ENCODE measurements around the gene IRF2.

IRF2 gene

DNA sequence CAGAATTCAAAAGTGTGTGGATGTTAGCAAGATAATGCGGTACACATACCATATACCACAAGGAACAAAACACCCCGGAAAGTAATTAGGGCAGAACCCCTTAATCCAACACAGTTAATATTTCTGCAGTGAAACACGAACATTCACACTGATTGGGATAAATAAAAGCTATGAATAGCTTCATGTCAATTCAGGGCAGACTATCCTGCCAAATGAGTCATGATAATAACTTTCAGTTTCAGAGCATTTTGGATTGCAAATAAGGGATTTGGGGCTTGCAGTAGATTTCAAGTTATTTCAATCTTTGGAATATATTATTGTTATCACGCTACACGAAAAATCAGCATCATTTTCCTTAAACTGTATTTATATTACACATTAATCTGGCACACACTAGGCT is 24.3 kb downstream of the IRF2 start:
- no peak for DNase-seq

DNA sequence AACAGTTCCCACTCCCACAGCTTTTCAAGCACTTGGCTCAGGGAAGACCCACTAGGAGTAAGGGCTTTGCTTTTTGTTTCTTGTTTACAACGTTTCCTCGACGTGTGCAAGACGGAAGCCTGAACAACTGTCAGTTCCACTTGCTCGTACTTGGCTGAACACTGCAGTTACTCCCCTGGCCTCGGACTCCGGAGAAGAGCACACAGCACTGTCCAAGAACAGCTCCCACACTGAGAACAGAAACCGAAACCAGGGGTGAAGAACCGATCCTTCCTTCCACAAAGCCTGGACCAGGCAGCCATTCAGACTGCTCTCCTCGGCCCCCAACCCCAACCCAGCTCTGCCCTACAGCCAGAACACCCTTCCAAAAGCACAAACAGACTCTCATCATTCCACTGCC is 25.5 kb downstream of the IRF2 start:
- DNase-seq, result no peak

DNA sequence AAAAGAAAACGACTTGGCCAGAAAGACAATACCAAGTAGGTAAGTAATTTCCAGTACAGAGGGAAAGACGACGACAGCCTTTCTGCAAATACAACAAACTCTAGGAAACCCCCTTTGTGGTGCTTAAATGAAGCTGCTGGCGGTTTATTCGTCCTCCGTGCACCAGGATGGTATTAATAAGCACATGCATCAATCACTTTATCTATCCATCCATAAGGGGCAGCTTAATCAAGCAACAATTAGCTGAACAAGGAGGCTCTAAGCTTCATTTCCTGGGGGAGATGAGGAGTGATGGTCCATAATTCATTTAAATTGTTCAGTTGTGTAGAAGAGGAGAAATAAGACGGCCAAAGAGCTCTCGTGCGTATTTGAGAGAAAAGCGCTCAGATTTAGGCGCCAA is 26.2 kb downstream of the IRF2 start:
- DNase-seq, result no peak

DNA sequence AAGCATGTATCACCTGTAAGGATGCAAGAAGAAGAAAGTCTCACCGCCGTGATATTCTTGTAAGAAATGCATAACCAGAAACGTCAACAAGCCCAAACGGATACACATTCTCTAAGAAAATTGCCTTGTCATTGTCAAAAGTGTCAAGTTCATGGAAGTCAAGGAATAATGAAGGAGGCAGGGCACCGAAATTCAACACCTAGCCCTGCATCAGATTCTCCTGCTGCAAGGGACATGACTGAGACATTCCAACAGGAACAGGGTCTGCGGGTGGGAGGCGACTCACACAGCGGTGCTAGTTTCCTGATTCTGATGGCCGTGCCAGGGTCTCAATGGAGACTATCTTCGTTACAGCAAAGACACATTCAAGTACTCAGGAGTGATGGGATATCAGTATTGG is 26.7 kb downstream of the IRF2 start:
- DNase-seq, result no peak

DNA sequence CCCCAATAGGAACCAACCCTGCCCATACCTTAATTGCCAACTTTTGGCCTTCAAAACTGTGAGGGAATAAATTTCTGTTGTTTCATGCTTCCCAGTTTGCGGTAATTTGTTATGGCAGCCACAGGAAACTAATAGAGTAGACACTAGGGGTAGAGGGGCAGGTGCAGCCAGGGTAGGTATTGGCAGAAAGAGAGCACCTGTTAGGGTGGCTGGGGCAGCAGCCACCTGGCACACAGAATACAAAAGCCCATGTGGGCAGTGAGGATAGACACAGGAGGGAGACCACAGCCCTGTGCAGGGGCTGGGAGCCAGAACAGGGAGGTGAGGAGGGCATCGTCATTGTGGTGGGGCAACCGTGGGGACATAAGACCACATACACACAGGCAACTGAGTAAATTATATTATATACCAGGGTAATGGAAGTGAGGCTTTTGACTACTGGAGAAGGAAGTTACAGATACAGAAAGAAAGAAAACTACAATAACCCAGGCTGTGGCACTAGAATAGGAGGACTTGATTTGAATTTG is 28.2 kb downstream of the IRF2 start:
- no peak for DNase-seq

DNA sequence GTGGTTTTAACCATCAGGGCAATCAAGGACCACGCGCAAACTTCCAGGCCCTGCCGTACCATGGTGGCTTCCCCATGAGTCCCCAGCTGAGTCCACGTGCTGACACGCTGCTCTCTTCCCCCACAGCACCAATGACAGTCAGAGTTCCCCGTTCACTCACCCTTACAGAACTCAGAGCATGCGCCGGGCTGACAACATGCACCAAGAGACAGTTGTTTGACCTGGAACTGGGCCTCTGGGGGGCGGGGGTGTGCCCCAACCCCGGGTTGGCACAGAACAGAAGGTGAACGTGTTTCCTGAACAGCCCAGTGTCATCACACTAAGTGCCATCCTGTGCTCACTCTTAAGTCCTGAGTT is 29.4 kb downstream of the IRF2 start:
- DNase-seq, result no peak

DNA sequence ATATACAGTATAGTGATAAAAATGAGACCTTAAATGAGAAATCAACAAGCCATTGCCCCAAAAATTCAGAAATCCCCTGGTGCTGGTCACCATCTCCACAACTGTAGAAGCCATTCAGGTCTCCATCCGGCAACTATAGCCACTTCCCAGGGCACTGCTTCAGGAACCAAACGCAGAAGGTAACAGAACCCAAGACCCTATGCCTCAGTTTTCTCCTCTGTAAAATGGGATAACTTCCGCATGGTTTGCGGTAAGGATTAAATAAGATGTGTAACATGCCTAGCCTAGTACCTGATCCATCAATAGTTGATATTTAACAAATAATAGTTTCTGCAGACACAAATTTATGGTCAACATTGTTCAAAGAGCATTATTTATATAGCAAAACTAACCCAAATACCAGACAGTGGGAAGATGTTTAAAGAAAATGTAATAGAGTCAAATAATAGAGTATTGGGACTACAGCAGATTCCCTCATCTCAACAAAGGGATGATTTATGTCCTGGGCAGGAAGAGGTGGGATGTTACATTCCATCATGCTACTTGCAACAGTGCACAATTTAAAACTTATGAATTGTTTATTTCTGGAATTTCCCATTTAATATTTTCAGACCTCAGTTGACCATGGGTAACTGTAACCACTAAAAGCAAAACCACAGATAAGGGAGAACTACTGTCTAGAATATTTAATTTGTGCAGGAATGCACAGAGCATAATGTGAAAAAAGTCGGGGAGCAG is 30.0 kb downstream of the IRF2 start:
- no peak for DNase-seq

DNA sequence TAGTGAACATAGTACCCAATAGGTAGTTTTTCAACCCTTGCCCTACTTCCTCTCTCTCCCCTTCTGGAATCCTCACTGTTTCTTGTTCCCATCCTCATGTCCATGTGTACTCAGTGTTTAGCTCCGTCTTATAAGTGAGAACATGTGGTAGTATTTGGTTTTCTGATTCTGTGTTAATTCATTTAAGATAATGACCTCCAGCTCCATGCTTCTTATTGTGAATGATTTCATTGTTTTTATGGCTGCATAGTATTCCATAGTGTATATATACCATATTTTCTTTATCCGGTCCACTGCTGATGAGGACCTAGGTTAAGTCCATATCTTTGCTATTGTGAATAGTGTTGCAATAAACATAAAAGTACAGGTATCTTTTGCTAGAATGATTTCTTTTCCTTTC is 31.0 kb downstream of the IRF2 start:
- no peak for DNase-seq

DNA sequence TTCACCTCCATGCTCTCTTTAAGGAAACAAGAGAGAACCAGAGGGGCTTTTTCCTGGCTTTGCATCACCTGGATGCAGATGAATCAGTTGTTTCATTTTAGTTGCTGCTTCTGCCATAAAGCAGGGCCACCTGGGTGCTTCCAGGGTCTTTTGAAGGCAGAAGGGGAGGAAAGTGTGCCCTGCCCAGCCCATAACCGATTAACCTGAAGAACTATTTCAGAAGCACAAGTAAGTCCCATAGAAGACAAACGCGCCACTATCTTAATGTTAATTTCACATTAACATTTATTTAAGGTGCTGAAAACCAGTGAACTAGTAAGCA is 32.1 kb downstream of the IRF2 start:
- DNase-seq, result no peak

DNA sequence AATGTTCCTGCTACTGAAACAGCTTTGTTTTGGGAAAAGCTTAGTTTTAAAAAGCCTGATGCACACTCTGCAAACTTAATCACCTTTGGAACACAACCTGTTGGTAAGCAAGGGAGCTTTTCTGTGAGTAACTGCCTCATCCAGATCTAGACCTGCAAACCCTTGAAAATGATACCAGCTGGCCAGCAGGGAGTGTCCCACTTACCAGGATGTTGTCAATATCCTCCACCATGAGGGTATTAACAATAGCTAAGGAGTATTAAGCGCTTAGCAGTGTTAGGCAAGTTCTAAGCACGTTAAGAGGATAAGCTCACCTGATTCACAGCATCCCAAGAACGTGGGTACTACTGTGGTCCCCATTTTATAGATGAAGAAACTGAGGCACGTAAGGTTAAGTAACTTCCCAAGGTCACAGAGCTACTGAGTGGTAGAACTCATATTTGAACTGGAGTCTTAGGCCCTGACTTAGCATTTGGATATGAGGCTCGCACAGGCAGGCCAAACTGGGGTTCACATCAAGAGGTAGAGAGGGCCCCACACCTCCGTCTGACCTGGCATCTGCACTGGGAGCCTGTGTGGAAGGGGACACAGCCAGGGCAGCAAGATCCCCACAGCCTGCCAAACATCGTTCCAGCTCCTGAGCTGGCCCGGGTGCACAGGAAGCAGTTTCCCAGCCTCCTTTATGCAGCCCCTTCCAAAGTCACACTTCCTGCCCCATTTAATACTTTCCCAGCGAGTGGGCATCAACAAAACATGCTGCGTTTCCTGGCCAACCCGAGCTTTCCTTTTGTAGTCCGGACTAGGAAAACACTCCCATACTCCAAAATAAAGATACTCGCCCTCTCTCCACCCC is 32.7 kb downstream of the IRF2 start:
- no peak for DNase-seq

DNA sequence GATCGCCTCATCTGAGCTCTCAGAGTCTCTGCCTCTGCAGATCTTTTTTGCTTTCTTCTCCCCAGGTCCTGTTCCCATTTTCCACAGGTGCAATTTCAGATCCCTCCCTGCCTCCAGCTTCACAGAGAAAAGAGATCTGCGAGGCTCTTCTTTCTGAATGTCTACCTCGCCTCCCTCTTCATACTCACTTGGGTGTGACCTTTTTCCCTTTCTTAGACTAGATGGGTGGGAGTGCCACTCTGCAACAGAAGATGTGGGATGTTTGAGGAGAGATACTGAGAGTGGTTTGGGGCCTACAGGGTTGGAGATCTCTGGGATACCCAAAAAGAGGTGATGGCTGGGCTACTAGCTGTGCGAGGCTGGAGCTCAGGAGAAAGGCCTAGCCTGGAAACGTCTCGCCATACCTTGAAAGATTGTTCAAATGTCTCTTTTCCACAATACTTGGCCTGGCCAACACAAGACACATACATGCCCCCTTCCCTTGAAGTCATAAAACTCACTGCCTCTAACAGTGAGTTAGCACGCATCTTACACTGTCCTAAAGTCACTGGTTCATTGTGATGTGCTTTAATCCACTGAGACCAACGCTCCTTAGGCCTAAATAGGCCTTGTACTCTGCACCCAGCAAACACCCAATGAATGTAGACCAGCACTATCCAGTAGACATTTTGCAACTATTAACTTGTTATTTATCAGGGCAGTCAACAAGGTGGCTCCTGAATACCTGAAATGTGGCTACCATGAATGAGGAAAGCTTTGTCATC is 33.6 kb downstream of the IRF2 start:
- DNase-seq, result no peak

DNA sequence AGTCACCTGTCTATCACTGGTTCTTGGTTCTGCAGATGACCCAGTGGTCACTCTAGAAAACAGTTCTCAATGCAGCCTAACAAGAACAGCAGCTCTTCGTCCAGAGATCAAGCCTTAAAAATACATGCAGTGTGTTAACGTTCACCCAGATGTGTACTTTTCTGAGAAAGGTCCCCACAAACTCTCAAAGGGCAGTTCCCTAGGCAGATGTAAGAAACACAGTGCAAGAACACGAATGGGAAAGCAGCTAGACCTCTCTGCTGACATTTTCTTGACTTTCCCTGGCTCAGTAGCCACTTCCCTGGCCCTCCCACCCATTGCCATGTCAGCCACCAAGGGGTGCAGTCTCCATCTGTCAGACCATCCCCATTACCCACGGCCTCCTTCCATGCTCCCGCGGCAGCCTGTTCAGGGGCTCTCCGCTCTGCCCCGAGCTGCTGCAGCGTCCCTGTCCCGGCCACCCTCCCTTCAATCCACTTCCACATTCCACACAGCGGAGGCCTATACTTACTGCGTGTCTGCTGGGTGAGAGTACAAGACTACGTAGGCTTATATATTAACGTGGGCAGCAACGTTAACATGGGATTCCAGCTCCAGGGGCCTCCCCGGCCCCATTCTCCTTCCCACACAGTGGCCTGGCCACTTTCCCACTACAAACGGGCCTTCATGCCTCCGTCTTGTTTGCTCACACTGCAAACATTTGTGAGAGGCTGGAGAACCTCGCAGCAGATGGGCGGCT is 34.3 kb downstream of the IRF2 start:
- DNase-seq, result no peak

DNA sequence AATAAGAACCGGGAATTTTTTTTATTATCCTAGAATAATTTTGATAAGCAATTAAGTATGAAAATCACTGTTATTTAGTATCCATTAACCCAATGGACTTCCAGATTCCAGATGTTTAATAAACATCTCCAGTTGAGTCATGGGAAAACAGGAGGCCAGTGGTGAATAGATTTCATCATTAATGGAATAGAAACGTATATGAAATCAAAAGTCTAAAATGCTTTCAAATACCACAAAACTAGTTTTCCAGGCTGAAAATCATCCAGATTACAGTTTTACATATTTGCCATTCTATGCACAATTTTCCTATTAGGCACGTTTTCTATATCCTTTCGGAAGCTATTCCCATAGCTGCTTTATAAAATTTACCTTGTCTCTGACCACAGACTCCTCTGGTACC is 35.0 kb downstream of the IRF2 start:
- no peak for DNase-seq

DNA sequence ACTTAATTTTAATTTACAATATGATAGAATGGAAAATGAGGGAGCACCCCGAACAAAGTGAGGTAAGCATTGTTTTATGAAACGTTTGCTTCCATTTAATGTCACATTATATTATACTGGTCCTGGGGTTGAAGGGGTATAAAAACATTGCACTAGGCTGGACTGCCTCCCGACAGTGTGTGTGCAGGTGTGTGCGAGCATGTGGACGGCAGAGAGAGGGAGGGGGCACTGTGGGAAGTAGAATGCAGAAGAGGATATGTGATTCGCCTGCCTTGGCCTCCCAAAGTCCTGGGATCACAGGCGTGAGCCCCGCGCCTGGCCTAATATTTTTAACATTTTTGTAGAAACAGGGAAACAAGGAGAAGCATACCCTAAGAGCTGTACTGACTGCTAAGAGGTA is 36.0 kb downstream of the IRF2 start:
- no peak for DNase-seq

DNA sequence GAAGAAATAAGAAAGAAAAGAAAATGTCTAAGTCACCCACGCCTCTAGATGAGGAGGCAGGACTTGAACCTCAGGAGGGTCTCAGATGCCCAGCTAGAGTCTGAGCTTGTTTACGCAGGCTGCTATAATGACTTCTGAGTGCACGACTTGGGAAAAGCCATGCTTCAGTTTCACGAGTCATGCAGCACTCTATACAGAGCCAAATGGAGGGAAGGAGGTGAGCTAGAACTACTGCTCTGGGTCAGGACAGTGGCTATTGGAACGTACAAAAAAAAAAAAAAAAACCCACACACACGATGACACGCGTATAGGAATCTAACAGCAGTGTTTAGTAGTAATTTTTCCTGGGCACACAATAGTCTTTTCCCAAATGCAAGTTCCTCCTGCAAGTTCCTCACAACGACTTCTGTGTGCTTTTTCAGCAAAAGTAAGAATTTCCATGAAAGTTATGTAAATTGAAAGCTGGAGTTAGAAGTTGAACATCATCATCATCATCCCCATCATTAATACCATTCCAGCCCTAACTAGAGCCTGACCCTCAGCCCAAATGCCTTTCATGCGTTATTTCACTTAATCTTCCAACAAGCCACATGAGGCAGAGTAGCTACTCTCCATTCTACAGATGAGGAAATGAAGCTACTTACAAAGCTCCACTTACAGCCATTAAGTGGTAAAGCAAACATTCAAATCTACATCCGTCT is 36.6 kb downstream of the IRF2 start:
- no peak for DNase-seq

DNA sequence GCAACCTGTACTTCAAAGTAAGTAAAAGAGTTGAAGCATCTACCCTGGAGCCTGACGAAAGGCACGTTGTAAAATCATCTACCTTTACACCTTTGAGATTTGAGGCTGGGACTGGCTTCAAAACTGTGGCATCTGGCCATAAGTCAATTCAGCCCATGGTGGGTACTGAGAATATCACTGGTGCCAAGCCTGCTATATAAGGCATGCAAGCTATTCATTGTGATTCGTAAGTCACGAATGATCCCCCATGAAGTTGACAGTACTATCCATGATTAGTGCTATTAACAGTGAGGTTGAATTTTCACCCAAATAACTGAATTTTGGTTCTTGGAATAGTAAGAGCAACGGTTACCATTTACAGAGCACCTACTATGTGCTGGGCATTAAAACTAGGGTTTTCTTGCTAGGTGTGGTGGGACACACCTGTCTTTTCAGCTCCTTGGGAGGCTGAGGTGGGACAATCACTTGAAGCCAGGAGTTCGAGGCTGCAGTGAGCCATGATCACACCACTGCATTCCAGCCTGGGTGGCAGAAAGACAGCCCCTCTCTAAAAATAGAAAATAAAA is 39.8 kb downstream of the IRF2 start:
- no peak for DNase-seq

DNA sequence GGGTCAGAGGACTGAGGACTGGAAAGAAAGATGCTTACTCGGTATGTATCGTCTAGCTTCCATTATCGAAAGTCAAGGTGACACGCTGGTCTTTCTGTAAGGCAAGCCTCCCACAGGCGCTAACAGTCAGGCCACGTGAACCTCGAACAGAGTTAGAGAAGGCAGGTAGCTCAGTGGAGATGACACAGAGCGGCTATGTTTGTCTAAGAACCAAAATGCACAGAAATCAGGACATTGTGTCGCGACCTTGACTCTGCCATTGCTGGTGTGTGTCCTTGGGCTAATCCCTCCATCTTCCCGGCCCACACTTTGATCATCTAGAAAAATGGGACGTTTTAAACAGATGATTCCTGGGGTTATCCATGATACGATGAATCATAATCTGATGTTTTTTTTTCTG is 40.3 kb downstream of the IRF2 start:
- DNase-seq, result no peak

DNA sequence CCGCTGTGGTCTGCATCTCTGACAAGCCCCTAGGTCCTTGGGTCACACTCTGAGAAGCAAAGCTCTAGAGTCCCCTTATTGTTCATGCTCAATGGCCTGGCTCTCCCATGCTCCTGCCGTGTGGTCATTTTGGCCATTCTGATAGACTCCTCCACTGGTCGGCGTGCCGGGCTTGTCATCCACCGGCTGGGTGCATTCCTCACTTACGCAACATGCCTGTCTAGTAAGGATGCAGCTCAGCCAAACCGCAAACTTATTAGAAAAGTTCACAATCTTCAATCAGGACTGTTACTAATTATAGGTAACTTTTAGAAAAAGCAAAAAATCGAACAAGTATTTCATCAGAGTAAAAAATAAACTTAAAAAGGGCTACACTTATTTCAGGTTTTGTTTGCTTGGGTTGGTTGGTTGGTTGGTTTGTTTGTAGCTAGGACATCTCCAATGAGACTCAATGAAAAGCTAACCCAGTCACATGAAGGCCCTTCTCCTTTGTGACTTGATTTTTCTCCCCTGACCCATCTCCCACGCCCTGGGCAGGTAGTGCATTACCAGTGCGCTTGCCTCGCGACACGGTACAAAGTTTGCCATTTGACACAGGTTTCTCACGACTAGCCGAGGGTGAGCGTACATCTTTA is 41.0 kb downstream of the IRF2 start:
- no peak for DNase-seq

DNA sequence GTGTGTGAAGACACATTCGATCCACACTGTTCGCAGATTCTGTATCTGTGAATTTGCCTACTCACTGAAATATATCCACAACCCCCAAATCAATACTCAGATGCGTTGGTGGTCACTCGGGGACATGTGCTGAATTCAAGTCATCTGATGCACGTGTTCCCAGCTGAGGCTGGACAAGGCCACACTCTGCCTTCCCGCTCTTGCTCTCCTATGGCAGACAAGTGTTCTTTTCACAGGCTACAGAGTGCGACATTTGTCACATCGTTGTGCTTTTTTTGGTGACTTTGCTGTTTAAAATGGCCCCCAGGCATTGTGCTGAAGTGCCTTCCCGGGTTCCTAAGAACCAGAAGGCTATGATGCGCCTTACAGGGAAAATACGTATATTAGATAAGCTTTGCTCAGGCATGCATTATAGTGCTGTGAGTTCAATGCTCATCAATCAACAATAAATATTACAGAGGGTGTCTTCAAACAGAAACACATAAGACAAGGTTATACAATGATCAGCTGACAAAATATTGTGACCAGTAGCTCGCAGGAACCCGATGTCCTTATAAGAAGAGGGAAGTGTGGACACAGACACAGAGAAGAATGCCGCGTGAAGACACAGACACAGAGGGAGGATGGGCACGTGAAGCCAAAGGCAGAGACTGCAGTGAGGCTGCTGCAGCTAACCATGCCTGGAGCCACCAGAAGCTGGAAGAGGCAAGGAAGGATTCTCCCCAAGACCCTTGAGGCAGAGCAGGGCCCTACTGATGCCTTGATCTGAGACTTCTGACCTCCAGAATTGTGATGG is 42.0 kb downstream of the IRF2 start:
- no peak for DNase-seq

DNA sequence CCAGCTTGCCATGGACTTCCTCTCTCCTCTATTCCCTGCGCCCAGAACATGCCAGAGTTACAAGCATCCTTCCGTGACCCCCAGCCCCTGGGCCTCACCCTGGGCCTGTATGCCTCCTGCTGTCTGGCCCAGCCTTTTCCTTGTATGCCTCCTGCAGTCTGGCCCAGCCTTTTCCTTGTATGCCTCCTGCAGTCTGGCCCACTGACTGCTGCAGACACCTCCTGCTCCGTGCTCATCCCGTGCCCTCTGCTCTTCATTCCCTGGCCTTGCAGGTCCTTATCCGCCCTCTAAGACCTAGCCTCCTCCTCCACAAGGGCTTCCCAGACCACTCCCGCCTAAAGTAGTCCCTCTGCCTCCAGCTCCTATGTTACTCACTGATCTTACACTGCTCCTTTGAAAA is 44.2 kb downstream of the IRF2 start:
- no peak for DNase-seq

DNA sequence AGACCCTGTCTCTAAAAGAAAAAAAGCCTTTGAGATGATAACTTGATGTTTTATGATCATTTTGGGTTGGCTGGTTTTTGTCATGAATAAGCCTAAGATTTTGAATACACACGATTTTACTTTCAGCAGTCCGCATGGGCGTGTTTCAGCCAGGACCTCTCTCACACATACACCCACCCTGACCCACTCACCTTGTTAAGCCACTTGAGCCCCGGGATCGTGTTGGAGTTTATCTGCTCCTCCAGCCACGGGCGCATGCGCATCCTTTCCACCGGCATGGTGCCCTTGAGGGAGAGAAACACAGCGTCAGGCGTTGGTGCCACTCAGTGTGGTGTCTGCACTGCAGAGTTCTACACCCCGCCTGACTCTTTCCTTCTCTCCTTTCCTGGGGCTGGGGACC is 45.6 kb downstream of the IRF2 start:
- no peak for DNase-seq
